ENCODE results near the gene HCRTR2. TPM values are rescaled to one million over a fixed set of nuclear protein-coding genes. Genes with fewer than 3 reads are reported as not detected.

HCRTR2 gene
- total RNA-seq (2022; extraction: Qiagen RNA extraction; ENCODE audit: low read depth), result not detected in 5 replicates

DNA sequence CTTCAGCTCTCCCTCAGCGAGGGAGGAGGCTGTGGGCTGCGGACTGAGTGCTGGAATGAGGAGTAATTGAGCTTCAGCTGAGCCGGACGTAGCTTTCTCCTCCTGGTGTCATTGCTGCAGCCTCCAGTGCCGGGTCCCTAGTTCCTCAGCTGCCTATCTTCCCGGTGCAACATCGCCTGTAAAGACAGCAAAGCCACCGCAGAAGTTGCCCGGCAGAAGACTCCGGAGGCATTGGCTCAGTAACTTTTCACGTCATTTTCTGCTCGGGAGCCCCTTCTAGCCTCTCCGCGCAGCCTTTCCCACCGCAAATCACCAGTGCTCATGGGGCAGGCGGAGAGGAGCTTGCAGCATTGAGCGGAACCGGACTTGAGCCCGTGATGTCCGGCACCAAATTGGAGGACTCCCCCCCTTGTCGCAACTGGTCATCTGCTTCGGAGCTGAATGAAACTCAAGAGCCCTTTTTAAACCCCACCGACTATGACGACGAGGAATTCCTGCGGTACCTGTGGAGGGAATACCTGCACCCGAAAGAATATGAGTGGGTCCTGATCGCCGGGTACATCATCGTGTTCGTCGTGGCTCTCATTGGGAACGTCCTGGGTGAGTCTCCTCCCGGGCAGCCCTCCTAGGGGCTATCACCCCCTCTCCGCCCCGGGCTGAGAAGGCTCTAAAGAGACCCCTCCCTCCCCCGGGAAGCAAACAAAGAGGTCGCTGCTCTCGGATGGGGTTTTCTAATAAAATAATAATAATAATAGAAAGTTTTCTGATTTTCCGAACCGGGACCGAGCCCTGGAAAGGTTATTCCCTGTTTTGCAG, at the start of gene HCRTR2:
Gene HCRTR2 (plus strand): TSS at position 305 of the 816 bp plus-strand sequence. CDS start 73 bp downstream, at position 378.

DNA sequence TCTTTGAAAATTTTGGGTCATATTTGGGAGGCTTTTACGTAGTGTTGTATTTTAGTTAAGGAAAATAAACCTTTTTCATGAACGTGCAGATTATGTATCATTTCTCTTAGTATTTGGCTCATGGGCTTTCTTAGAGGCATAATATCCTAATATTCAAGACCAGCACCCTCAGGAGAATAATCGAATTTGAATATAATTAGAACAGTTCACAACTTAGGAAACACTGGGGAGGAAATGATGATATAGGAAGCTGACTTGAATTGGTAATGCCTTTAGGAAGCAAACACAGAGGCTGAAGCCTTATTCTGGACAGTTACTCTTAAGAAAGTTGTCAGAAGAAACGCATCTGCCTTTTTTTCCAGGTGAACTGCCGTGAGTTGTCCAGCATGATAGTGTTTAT, 152.9 kb downstream of the HCRTR2 start, which contains the start of gene GFRAL:
Gene GFRAL (plus strand): TSS at position 301 of the 400 bp plus-strand sequence. CDS start 86 bp downstream, at position 387.

Other genes starting within 250 kb of the HCRTR2 start
- not detected in 5 replicates for gene GFRAL, start 153.0 kb downstream of the HCRTR2 start, total RNA-seq (2022; extraction: Qiagen RNA extraction; ENCODE audit: low read depth)

All from A549 treated with GW870086 at 1 μM for 4 hours (cell line).